Measurements from ENCODE around the gene POLR1H.

The POLR1H gene, protein sequence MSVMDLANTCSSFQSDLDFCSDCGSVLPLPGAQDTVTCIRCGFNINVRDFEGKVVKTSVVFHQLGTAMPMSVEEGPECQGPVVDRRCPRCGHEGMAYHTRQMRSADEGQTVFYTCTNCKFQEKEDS

DNA sequence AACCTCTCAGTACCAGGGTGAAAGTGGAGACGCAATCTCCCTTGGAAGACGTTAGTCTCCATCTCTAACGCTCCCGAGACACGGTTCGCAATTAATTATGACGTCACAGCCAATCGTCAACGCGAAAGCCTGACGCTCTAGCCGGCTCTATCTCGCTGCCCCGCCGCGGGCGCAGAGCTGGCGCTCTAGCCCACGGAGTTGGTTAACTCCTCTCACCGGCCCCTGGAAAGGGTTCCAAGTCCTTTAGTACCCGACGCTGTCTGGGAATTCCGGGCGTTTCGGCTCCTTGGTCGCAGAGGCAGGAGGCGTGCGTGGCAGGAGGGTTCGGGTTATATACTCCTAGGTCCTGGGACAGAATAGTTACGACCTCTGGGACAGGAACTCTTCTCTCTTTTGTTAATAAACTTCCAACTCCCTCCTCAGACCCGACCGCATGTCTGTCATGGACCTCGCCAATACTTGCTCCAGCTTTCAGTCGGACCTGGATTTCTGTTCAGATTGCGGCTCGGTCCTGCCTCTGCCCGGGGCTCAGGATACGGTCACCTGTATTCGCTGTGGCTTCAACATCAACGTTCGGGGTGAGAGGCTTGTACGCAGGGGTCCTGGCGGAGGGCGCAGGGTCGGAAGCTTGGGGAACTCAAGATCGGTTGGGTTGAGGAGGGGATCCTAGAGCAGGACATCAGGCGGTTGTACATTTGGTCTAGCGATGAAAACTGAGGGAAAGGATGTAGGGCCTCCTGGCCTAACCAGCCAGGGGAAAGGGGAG, at the start of gene POLR1H:
Gene POLR1H (plus strand): TSS at position 174 of the 766 bp plus-strand sequence. CDS start 260 bp downstream, at position 434.
- TF ChIP-seq, protein P1, sequence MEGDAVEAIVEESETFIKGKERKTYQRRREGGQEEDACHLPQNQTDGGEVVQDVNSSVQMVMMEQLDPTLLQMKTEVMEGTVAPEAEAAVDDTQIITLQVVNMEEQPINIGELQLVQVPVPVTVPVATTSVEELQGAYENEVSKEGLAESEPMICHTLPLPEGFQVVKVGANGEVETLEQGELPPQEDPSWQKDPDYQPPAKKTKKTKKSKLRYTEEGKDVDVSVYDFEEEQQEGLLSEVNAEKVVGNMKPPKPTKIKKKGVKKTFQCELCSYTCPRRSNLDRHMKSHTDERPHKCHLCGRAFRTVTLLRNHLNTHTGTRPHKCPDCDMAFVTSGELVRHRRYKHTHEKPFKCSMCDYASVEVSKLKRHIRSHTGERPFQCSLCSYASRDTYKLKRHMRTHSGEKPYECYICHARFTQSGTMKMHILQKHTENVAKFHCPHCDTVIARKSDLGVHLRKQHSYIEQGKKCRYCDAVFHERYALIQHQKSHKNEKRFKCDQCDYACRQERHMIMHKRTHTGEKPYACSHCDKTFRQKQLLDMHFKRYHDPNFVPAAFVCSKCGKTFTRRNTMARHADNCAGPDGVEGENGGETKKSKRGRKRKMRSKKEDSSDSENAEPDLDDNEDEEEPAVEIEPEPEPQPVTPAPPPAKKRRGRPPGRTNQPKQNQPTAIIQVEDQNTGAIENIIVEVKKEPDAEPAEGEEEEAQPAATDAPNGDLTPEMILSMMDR (IDR thresholded peaks at IDR 0.05) = no peak

DNA sequence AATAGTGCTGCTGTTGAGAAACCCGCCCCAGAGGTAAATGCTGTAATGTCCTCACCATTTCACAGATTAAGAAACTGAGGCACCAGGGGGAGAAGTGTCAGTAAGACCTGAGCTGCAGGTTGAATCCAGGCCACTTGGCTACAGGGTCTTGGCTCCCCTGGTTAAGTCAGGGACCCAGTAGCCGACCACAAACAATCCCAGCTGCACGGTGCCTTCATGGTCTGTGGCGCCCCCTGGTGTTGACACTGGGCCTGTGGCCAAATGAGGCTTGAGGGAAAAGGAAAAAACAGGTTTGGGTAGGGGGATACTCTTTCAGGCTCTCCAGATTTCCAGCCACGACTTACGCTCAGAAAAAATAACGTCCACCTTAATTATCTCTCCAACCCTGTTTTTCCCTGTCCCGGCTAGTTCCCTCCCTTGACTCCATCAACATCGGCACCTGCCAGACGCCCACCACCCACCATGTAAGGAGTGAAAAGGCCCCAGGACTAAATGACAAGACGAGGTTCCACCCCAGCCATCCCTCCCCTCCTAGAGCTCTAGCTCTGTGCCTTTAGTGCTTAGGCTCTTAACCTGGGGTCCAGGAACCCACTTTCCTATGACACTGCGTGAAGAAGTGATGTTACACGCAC, 47.7 kb upstream of the POLR1H start:
- TF ChIP-seq, protein P1 (IDR thresholded peaks at IDR 0.05) = peak; percentile 46

DNA sequence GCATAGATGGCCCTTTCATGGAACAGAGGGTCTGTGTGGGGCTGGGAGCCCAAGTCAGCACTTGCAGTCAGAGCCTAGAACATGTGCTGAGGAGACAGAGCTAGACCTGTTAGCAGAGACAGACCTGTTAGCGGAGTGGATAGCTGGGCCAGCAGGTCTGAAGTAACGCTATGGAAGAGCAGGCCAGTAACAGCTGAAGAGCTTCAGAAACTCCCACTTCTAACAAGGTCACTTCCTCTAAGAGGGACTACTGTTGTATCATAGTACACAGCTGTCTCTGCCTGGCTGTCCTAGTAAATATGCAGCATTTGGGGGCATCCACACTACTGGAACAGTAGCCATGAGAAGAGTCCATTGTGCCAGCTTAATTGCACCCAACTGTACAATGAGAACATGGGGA, 41.2 kb upstream of the POLR1H start:
- TF ChIP-seq, protein P1 (IDR thresholded peaks at IDR 0.05) = no peak

DNA sequence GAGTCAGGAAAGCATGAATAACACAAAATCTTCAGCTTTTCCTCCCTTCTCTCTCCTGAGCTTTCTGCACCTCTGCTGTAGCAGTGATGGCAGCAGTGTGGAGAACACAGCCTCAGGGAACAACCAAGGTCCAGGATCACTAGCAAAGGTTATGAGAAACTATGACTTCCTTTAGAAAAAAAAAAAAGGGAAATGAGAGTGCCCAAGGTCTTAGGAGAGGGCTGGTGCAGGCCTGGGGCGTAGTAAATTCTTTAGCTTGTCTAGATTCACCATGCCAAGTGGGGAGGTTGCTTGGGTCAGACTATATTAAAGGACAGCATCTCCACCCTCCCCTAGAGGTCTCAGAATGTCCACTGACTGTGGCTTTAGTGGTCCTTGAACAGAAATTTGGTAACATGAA, 40.4 kb upstream of the POLR1H start:
- TF ChIP-seq, protein P1 (IDR thresholded peaks at IDR 0.05) = no peak

DNA sequence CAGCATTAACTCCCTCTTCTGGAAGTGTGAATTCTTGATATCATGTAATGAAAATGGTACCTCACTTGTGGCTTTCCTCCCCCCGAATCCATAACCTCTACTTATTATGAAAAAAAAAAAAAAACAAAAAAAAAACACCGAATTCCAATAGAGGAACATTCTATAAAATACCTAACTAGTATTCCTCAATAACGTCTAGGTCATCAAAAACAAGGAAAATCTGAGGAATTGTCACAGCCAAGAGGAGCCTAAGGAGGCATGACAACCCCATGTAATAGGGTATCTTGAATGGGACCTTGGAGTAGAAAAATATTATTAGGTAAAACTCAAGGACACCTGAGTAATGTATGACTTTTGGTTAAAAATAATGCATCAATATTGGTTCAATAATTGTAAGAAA, 38.9 kb upstream of the POLR1H start:
- TF ChIP-seq, protein P1 (IDR thresholded peaks at IDR 0.05) = no peak

DNA sequence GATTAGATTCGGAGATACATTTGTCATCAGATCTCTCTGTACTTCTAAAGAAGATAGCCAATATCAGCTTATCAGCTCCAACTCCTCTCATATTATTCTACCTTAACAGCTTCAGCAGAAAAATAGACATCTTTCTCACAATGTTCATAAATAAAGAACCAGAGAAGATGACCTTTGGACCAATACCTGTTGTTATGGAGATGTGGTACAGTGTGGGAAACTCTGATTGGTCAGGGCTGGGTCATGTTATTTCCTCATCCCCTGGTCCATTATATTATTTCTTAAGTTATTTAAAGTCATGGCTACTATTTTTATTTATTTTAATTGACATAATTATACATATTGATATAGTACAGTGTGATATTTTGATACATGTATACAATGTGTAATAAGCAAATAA, 35.9 kb upstream of the POLR1H start:
- TF ChIP-seq, protein P1 (IDR thresholded peaks at IDR 0.05) = no peak

DNA sequence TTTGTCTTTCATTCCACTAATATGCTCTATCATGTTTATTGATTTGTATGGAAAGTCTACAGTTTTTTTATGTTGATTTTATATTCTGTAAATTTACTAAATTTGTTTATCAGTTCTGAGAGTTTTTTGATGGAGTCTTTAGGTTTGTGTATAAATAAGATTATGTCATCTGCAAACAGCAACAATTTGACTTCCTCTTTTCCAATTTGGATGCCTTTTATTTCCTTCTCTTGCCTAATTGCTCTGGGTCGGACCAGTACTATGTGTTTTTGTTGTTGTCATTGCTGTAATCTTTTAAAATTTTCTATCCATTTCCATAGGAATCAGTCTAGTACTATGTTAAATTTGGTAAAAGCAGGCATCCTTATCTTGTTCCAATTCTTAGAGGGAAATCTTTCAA, 31.5 kb upstream of the POLR1H start:
- TF ChIP-seq, protein P1 (IDR thresholded peaks at IDR 0.05) = no peak
